Measurements from ENCODE around the gene MS4A6E.

MS4A6E gene

DNA sequence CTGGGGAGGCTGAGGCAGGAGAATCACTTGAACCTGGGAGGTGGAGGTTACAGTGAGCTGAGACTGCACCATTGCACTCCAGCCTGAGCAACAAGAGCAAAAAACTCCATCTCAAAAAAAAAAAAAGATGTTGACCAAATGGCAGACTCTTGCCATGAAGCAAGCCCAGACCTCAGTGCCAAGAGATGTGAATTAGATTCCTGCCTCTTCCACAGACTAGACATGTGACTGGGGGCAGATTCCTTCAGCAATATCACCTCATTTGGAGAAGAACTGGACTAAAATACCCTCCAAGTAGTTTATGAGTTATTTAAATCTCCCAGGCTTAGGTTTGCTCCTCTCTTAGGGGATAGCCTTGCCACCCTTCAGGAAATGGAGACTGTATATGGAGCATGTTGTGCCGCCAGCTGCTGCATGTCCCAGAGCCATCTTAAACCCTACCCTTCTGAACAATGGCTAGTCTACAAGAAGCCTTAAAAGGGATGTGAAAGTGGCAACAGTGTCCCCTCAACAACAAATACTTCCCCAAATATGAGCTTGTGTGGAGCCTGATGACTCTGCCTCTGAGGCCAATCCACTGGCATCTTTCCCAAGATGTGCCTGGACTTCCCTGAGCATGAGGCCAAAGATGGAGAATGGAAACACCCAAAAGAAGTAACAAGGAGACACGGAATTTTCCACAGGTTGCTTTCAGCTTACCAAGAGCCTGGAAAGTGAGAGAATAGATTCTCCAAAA, 50.5 kb downstream of the MS4A6E start:
- DNase-seq: no peak

DNA sequence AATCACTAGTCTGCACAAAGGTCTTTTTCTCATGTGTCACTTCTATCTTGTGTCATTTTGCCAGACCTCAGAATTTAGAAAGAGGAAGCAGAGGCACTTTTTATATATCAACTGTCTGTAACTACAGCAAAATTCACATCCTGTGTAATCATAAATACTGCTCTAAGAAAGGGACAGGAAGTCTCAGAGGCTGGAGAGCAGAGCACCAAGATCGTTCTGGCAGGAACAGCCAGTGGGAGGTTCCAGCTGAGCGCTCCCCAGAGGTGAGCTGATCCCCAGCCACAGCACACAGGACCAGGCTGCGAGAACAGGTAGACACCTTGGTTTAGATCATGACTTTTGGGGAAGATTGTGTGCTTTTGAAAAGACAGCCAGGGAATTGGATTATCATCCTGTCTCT, 51.3 kb downstream of the MS4A6E start, which contains the start of gene MS4A7:
TSS of gene MS4A7 (plus strand) at position 179 of the 400 bp plus-strand sequence. CDS start 4,610 bp downstream, outside the sequence.
- no peak for DNase-seq

DNA sequence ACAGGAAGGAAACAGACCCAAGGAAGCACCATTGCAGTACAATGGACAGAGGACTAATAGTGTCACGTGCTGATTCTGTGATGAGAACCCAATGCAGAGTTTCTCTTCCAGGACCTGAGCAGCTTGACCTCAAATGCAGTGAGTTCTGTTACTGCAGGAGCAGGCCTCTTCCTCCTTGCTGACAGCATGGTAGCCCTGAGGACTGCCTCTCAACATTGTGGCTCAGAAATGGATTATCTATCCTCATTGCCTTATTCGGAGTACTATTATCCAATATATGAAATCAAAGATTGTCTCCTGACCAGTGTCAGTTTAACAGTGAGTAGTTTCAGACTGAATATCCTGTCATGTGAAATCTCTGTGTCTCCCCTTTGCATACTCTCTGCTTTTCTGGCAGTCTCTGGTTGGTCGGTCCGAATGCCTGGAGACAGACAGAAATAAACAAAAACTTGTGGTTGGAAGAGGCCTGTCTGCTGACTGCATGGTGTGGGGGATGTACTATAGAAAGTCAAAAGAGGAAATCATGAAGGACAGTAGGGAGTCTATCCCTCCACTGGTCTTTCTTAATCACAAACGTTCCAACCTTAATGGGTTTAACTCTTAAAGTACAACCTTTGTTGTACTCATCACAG, 62.3 kb downstream of the MS4A6E start:
- no peak for DNase-seq

DNA sequence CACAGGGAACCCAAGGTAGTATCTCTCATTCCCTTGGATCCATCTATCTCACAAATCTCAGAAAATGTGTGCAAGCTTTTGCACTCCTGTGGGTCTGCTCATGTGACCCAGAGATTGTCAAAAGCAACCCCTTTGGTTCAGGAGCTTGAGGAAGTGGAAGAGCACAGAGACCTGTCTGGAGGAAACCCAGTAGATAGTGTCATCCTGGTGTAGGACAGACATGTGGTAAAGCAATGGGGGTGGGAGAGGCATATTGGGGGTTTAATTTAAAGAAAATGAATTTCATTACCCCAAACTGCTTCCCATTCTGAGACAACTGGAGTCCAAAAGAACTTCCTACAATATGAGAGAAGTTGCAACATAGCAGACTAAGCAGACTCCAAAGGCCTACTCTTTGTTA, 63.4 kb downstream of the MS4A6E start:
- no peak for DNase-seq

All from activated naive CD4-positive, alpha-beta T cell treated with Interleukin-2 at 50 U/mL for 16 hours (primary cell).